SH-SY5Y (cell line): ENCODE results near the gene UAP1L1.

Experiments
- GATA2 ChIP-seq: IDR thresholded peaks from 2 replicates; pipeline ENCODE4 v1.6.1; 2011; ENCODE audit warnings: mild to moderate bottlenecking, low read depth, low read length
- GATA3 ChIP-seq: IDR thresholded peaks from 2 replicates; pipeline ENCODE4 v1.6.1; 2011; ENCODE audit warnings: low read depth, mild to moderate bottlenecking, low read length, moderate library complexity

GRCh38 chr9:137112564-137113384 lies 35.5 kb downstream of the UAP1L1 start:
- TF ChIP-seq GATA3 (no peak), GATA2 (no peak)
